ENCODE measurements around the gene DYNLT2.
"Not testable (repeated sequence)": the region's sequence is repeated elsewhere in the genome, so short reads cannot be mapped to it uniquely, and the experiment has no call there.

DYNLT2 gene

DNA sequence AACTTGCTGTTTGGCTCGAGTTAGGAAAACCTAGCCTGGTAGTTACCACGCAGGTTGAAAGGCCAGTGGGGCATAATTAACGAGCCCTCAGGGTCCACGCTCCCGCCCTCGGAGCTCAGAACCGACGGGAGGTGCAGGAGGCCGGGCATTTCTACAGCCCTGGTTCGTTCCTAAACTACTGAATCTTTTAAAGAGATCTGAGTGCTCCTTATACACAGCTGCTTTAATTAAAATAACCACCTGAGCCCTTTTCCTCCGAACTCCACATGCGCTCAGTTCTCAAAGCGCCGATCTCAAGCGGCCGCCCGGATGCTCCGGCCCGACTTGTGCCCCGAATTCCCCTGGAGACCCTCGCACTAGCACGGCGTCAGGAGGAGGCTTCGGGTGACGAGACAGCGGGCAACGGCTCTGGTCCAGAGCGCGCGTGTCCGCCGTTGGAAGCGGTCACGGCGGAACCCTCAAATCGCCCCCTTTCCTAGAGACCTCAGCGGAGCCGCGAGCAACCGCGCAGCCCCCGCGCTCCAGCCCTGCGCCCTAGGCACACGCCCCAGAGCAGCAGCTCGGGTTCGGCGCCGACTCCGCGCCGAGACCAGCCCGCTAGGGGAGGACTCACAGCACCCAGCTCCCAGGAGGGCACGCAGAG is 49.9 kb downstream of the DYNLT2 start:
- no peaks in the 10 kb centered on the region for H4K20me1 ChIP-seq (ENCODE audit: insufficient read depth)
- peaks cover 34% of the 10 kb centered on the region for H3K79me2 ChIP-seq (ENCODE audit: insufficient read depth, low read depth)
- H3K27me3 ChIP-seq (ENCODE audit: insufficient read depth, low read depth), result no peaks in the 10 kb centered on the region
- H3K9ac ChIP-seq, result peak overlapping the region; percentile 75
- H2AFZ ChIP-seq (ENCODE audit: low read depth), result peak overlapping the region; percentile 74
- H3K4me2 ChIP-seq, result peak overlapping the region; percentile 83
- peaks cover 33% of the 10 kb centered on the region for H3K4me1 ChIP-seq (ENCODE audit: low read depth, poor library complexity, severe bottlenecking)
- H3K4me3 ChIP-seq (IDR thresholded peaks at IDR 0.05; ENCODE audit: insufficient read depth, low read depth, low read length), result no peak overlapping the region
- TF ChIP-seq, protein P1, sequence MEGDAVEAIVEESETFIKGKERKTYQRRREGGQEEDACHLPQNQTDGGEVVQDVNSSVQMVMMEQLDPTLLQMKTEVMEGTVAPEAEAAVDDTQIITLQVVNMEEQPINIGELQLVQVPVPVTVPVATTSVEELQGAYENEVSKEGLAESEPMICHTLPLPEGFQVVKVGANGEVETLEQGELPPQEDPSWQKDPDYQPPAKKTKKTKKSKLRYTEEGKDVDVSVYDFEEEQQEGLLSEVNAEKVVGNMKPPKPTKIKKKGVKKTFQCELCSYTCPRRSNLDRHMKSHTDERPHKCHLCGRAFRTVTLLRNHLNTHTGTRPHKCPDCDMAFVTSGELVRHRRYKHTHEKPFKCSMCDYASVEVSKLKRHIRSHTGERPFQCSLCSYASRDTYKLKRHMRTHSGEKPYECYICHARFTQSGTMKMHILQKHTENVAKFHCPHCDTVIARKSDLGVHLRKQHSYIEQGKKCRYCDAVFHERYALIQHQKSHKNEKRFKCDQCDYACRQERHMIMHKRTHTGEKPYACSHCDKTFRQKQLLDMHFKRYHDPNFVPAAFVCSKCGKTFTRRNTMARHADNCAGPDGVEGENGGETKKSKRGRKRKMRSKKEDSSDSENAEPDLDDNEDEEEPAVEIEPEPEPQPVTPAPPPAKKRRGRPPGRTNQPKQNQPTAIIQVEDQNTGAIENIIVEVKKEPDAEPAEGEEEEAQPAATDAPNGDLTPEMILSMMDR (conservative IDR thresholded peaks at IDR 0.05; ENCODE audit: low read depth, low read length), result no peak
- 0 out of 2 replicates have a peak, but pooled peaks cover 3% of the 10 kb centered on the region for H3K36me3 ChIP-seq (ENCODE audit: insufficient read depth)
- peak overlapping the region; percentile 85 for H3K27ac ChIP-seq

DNA sequence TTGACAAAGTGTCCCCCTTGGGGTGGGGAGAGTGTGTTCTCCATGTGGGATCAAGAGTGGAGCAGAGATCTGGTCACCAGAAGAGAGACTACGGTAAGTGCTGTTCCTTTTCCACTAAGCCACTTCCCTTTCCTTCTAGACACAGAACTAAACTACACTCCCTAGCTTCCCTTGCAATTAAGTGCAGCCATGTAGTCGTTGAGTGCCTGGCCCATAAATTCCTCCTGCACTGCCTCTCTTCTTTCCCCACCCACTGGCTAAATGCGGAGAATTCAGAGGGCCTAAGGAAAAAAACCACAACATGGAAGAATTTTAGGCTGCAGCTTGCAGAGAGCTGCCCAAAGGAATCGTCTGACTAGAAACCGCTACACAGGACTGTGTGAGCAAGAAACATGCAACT is 51.1 kb downstream of the DYNLT2 start:
- H3K79me2 ChIP-seq (ENCODE audit: insufficient read depth, low read depth), result peaks cover 34% of the 10 kb centered on the region
- no peaks in the 10 kb centered on the region for H4K20me1 ChIP-seq (ENCODE audit: insufficient read depth)
- H3K4me2 ChIP-seq, result peak overlapping the region; percentile 83
- H2AFZ ChIP-seq (ENCODE audit: low read depth), result no peak overlapping the region
- no peaks in the 10 kb centered on the region for H3K36me3 ChIP-seq (ENCODE audit: insufficient read depth)
- peak overlapping the region; percentile 75; the same call in 1 of the 2 replicates for H3K9ac ChIP-seq
- no peaks in the 10 kb centered on the region for H3K27me3 ChIP-seq (ENCODE audit: insufficient read depth, low read depth)
- TF ChIP-seq, protein P1 (conservative IDR thresholded peaks at IDR 0.05; ENCODE audit: low read depth, low read length), result no peak
- H3K4me1 ChIP-seq (ENCODE audit: low read depth, poor library complexity, severe bottlenecking), result peaks cover 33% of the 10 kb centered on the region
- no peak overlapping the region for H3K4me3 ChIP-seq (IDR thresholded peaks at IDR 0.05; ENCODE audit: insufficient read depth, low read depth, low read length)
- no peak overlapping the region for H3K27ac ChIP-seq

DNA sequence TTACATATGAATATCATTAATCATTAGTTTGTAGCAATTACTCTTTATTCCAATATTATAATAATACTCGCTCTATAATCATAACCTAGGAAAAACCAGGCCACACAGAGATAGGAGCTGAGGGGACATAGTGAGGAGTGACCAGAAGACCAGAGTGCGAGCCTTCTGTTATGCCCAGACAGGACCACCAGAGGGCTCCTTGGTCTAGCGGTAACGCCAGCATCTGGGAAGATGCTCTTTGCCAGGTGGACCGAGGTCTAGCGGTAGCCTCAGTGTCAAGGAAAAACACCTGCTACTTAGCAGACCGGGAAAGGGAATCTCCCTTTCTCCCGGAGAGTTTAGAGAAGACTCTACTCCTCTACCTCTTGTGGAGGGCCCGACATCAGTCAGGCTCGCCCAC is 54.3 kb downstream of the DYNLT2 start:
- H3K27ac ChIP-seq; H3K36me3 ChIP-seq (ENCODE audit: insufficient read depth); H3K4me3 ChIP-seq (IDR thresholded peaks at IDR 0.05; ENCODE audit: insufficient read depth, low read depth, low read length); H3K4me2 ChIP-seq; H3K9ac ChIP-seq; H2AFZ ChIP-seq (ENCODE audit: low read depth); H3K4me1 ChIP-seq (ENCODE audit: low read depth, poor library complexity, severe bottlenecking); H3K27me3 ChIP-seq (ENCODE audit: insufficient read depth, low read depth); H4K20me1 ChIP-seq (ENCODE audit: insufficient read depth): not testable (repeated sequence)
- H3K79me2 ChIP-seq (ENCODE audit: insufficient read depth, low read depth), result peaks cover 22% of the 10 kb centered on the region; the same call in 1 of the 2 replicates

DNA sequence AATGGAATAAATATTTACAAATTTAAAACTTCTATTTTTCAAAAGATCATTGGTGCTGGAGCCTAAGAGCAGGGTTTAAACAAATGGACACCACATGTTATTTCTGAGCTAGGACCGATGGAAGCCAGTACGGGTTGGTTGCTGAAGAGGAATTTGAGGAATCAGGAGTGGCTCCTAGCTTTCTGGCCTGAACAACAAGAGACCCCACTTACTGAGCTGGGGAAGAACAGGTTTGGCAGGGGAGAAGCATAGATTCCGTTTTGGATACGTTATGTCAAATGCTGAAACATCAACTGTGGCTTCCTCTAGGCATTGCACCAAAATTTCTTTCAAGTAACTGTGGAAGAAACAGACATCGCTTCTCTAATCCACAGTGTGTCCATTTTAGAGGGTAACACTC is 56.2 kb downstream of the DYNLT2 start:
- H4K20me1 ChIP-seq (ENCODE audit: insufficient read depth), result no peaks in the 10 kb centered on the region
- no peaks in the 10 kb centered on the region for H3K27me3 ChIP-seq (ENCODE audit: insufficient read depth, low read depth)
- no peak overlapping the region for H3K27ac ChIP-seq
- H3K4me1 ChIP-seq (ENCODE audit: low read depth, poor library complexity, severe bottlenecking), result peaks cover 1% of the 10 kb centered on the region
- TF ChIP-seq, protein P1 (conservative IDR thresholded peaks at IDR 0.05; ENCODE audit: low read depth, low read length), result no peak
- H3K79me2 ChIP-seq (ENCODE audit: insufficient read depth, low read depth), result 0 out of 2 replicates have a peak, but pooled peaks cover 11% of the 10 kb centered on the region
- H3K36me3 ChIP-seq (ENCODE audit: insufficient read depth), result no peaks in the 10 kb centered on the region
- no peak overlapping the region for H2AFZ ChIP-seq (ENCODE audit: low read depth)
- H3K4me2 ChIP-seq, result no peak overlapping the region
- H3K4me3 ChIP-seq (IDR thresholded peaks at IDR 0.05; ENCODE audit: insufficient read depth, low read depth, low read length), result no peak overlapping the region
- H3K9ac ChIP-seq, result no peak overlapping the region

DNA sequence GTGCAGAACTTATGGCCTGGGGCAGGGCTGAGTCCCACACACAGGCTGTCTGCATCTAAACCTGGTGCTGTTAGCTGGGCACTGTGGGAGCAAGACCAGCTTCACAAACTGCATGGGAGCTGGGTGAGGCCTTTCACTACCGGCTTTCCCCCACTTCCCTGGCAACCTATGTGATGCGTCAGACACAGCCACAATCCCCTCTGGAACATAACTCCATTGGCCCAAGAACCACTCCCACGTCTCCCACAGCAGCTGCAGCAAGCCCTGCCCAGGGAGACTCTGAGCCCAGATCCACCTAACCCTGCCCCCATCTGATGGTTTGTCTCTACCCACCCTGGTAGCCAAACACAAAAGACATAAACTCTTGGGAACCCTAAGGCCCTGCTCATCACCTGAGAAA is 58.9 kb downstream of the DYNLT2 start:
- no peak overlapping the region for H3K9ac ChIP-seq
- no peaks in the 10 kb centered on the region for H3K27me3 ChIP-seq (ENCODE audit: insufficient read depth, low read depth)
- H3K4me3 ChIP-seq (IDR thresholded peaks at IDR 0.05; ENCODE audit: insufficient read depth, low read depth, low read length), result no peak overlapping the region
- no peaks in the 10 kb centered on the region; the same call in 1 of the 2 replicates for H3K36me3 ChIP-seq (ENCODE audit: insufficient read depth)
- 0 out of 2 replicates have a peak, but pooled peaks cover 8% of the 10 kb centered on the region for H3K79me2 ChIP-seq (ENCODE audit: insufficient read depth, low read depth)
- no peaks in the 10 kb centered on the region for H4K20me1 ChIP-seq (ENCODE audit: insufficient read depth)
- H3K27ac ChIP-seq, result no peak overlapping the region
- no peaks in the 10 kb centered on the region for H3K4me1 ChIP-seq (ENCODE audit: low read depth, poor library complexity, severe bottlenecking)
- no peak overlapping the region for H3K4me2 ChIP-seq
- no peak overlapping the region for H2AFZ ChIP-seq (ENCODE audit: low read depth)
- TF ChIP-seq, protein P1 (conservative IDR thresholded peaks at IDR 0.05; ENCODE audit: low read depth, low read length), result no peak

All from KMS-11 (cell line).